HL-60 (cell line): ENCODE measurements around the gene MDM1.

Source experiments
- CTCF ChIP-seq: IDR thresholded peaks from one replicate; pipeline ENCODE4 v1.5.1; 2011; ENCODE audit warnings: low read length, control low read depth, inconsistent platforms; ENCODE audit not compliant: insufficient read depth
- GABPA ChIP-seq: IDR thresholded peaks from 2 replicates; pipeline ENCODE4 v1.6.1; 2012; ENCODE audit warnings: low read depth
- POLR2AphosphoS5 ChIP-seq: IDR thresholded peaks from 2 replicates; pipeline ENCODE4 v1.6.1; 2012; ENCODE audit warnings: low read depth
- REST ChIP-seq: IDR thresholded peaks from 2 replicates; pipeline ENCODE4 v1.6.1; 2012; ENCODE audit warnings: low read depth; ENCODE audit not compliant: insufficient replicate concordance
- SPI1 ChIP-seq: IDR thresholded peaks from 2 replicates; pipeline ENCODE4 v1.6.1; 2012; ENCODE audit warnings: low read depth, mild to moderate bottlenecking, borderline replicate concordance

GRCh38 chr12:68375756-68376695, 43.9 kb upstream of the MDM1 start:
- TF ChIP-seq CTCF (no peak), POLR2AphosphoS5 (no peak), REST (no peak), SPI1 (no peak), GABPA (no peak)
